ENCODE data around the gene PPIF.

PPIF gene

GRCh38 chr10:79401015-79401921 lies 54.0 kb downstream of the PPIF start:
- no peak for DNase-seq (ENCODE audit: low read depth, low spot score)

GRCh38 chr10:79402625-79402946 lies 55.3 kb downstream of the PPIF start:
- DNase-seq (ENCODE audit: low read depth, low spot score) = no peak

- no peak for DNase-seq (ENCODE audit: low read depth, low spot score)
These were observed 55.7 kb downstream of the PPIF start for GRCh38 chr10:79402951-79403350.

- no peak for DNase-seq (ENCODE audit: low read depth, low spot score)
These were observed 56.4 kb downstream of the PPIF start for GRCh38 chr10:79403441-79404230.

GRCh38 chr10:79404231-79404609 lies 57.0 kb downstream of the PPIF start:
- no peak for DNase-seq (ENCODE audit: low read depth, low spot score)

- no peak for DNase-seq (ENCODE audit: low read depth, low spot score)
These were observed 57.4 kb downstream of the PPIF start for GRCh38 chr10:79404690-79405131.
